Smooth muscle cell of trachea (primary cell): ENCODE measurements around the gene NDNF. TPM values are rescaled to one million over a fixed set of nuclear protein-coding genes. Genes with fewer than 3 reads are reported as not detected.

Experiments
- total RNA-seq: library from RNA; depleted of rRNA; stranded (reverse); fragments of >200 nt; gene quantifications from 2 replicates; pipeline ENCODE4 v1.2.1, GENCODE V29; 2014

NDNF gene
- total RNA-seq, result 0.50 and 1.6 TPM in 2 replicates

DNA sequence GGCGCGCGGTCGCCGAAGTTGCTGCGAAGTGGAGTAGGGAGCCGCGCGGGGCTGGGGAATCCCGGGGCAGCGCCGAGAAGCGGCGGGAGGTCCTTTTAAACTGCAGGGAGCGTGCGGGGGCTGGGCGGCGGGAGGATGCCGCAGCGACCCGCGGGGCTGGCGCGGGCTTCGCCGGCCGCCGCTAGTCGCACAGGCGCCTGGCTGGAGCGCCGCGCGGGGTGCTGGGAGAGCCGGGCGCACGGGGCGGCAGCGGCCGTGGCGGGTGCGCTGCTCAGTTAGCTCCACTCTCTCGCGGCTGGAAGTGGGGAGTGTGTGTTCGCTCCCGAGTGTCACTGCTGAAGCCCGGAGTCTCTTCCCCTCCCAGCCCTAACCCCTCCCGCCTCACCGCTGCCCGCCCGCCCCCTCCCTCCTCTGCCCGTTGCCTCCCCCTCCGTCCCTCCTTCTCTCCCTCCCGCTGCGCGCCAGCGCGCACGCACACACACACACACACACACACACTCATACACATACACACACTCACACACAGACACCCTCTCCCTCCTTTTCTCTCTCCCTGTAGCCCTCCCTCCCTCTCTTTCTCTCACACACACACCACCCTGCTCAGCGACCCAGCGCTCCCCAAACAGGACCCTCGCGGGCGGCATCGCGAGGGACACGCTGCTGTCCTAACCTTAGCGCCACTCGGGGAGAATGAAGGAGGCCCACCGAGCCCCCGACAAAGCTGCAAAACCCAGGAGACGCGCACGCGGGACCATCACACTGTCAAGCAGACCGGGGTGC is at the start of gene NDNF:
Gene NDNF (minus strand): TSS at position 312 of the 780 bp plus-strand sequence. CDS start 26,698 bp downstream, outside the sequence.

Other genes with a start within 250 kb of the NDNF start
- gene PRDM5, start 149.8 kb downstream of the NDNF start, total RNA-seq, result 21.8 and 23.4 TPM in 2 replicates
- 0.17 and 0.87 TPM in 2 replicates for gene TNIP3, start 91.8 kb upstream of the NDNF start, total RNA-seq